GM12878 (cell line): ENCODE results near the gene CDKN1B. TPM values are rescaled to one million over a fixed set of nuclear protein-coding genes. Genes with fewer than 3 reads are reported as not detected.

ENCODE experiments used
- CHD2 ChIP-seq: IDR thresholded peaks from 2 replicates; pipeline ENCODE4 v1.6.1; 2011; ENCODE audit warnings: low read depth, low read length, improper control_type of control experiment, borderline replicate concordance
- EED ChIP-seq: sonication (generic); IDR thresholded peaks from 2 replicates; pipeline ENCODE4 v1.6.1; 2016; ENCODE audit warnings: antibody characterized with exemption, low read depth
- ETV6 ChIP-seq, 2 experiments: fragments of 450-650 bp in 1 of 2; IDR thresholded peaks in 1 of 2; conservative IDR thresholded peaks in 1 of 2; 2 replicates each; pipeline ENCODE4 v1.6.1; 2014; ENCODE audit warnings: antibody characterized with exemption in 1 of 2, borderline replicate concordance in 1 of 2, low read depth in 1 of 2, mild to moderate bottlenecking in 1 of 2, moderate library complexity in 1 of 2
- FOXK2 ChIP-seq: fragments of 450-650 bp; IDR thresholded peaks from 2 replicates; pipeline ENCODE4 v1.6.1; 2017; ENCODE audit warnings: mild to moderate bottlenecking, moderate library complexity
- JUNB ChIP-seq: IDR thresholded peaks from 2 replicates; pipeline ENCODE4 v1.6.1; 2016; ENCODE audit warnings: antibody characterized with exemption, mild to moderate bottlenecking
- KLF5 ChIP-seq: fragments of 450-650 bp; IDR thresholded peaks from 2 replicates; pipeline ENCODE4 v1.6.1; 2014; ENCODE audit warnings: mild to moderate bottlenecking; ENCODE audit not compliant: partially characterized antibody
- MEF2A ChIP-seq: IDR thresholded peaks from 2 replicates; pipeline ENCODE4 v1.6.1; 2011; ENCODE audit warnings: low read depth, mild to moderate bottlenecking, low read length, moderate library complexity; ENCODE audit not compliant: insufficient read depth
- MEF2B ChIP-seq: fragments of 450-650 bp; IDR thresholded peaks from 2 replicates; pipeline ENCODE4 v1.6.1; 2018; ENCODE audit warnings: mild to moderate bottlenecking, moderate library complexity; ENCODE audit not compliant: partially characterized antibody, poor library complexity, severe bottlenecking
- MYC ChIP-seq: IDR thresholded peaks from 2 replicates; pipeline ENCODE4 v1.6.1; 2011; ENCODE audit warnings: mild to moderate bottlenecking, low read length, moderate library complexity, inconsistent platforms; ENCODE audit not compliant: insufficient read depth, insufficient replicate concordance, insufficient read length, severe bottlenecking
- NBN ChIP-seq: fragments of 450-650 bp; IDR thresholded peaks from 2 replicates; pipeline ENCODE4 v1.6.1; 2016
- NFIC ChIP-seq: IDR thresholded peaks from 2 replicates; pipeline ENCODE4 v1.6.1; 2012; ENCODE audit warnings: low read depth, mild to moderate bottlenecking, inconsistent platforms, low read length, moderate library complexity
- PAX5 ChIP-seq: IDR thresholded peaks from 2 replicates; pipeline ENCODE4 v1.6.1; 2011; ENCODE audit warnings: low read depth, low read length, borderline replicate concordance
- POLR2A ChIP-seq: IDR thresholded peaks from 2 replicates; pipeline ENCODE4 v1.6.1; 2011; ENCODE audit warnings: low read depth, mild to moderate bottlenecking, low read length
- POU2F2 ChIP-seq: IDR thresholded peaks from 3 replicates; pipeline ENCODE4 v1.6.1; 2011; ENCODE audit warnings: low read depth, mild to moderate bottlenecking, low read length, borderline replicate concordance
- RCOR1 ChIP-seq: conservative IDR thresholded peaks from 2 replicates; pipeline ENCODE4 v1.6.1; 2012; ENCODE audit warnings: low read depth, low read length, improper control_type of control experiment
- SPI1 ChIP-seq: IDR thresholded peaks from 2 replicates; pipeline ENCODE4 v1.6.1; 2011; ENCODE audit warnings: low read depth, mild to moderate bottlenecking, low read length, moderate library complexity, borderline replicate concordance; ENCODE audit not compliant: insufficient read depth
- TCF12 ChIP-seq: IDR thresholded peaks from 2 replicates; pipeline ENCODE4 v1.6.1; 2011; ENCODE audit warnings: low read depth, mild to moderate bottlenecking, low read length
- WRNIP1 ChIP-seq: IDR thresholded peaks from 2 replicates; pipeline ENCODE4 v1.6.1; 2011; ENCODE audit warnings: low read depth, low read length, improper control_type of control experiment, borderline replicate concordance
- ZBED1 ChIP-seq: IDR thresholded peaks from 2 replicates; pipeline ENCODE4 v1.6.1; 2016; ENCODE audit warnings: borderline replicate concordance
- ZNF207 ChIP-seq: fragments of 450-650 bp; IDR thresholded peaks from 2 replicates; pipeline ENCODE4 v1.6.1; 2014; ENCODE audit warnings: antibody characterized with exemption, mild to moderate bottlenecking, borderline replicate concordance
- ZZZ3 ChIP-seq: IDR thresholded peaks from 2 replicates; pipeline ENCODE4 v1.6.1; 2011; ENCODE audit warnings: low read depth; ENCODE audit not compliant: control insufficient read depth, insufficient read length
- polyA plus RNA-seq, 11 experiments: library from polyadenylated mRNA; depleted of rRNA in 4 of 11; unstranded in 6 of 11; stranded (reverse) in 5 of 11; fragments of >200 nt; fragmentation: Nextera tagmentation in 4 of 11; fragmentation: Illumina TruSeq in 1 of 11; extraction: Ambion mirVana in 4 of 11; extraction: Trizol in 1 of 11; gene quantifications; 1 replicate in 1 of 11; 2 replicates in 10 of 11; pipeline versions ENCODE4 v1.2.1 to v1.2.3, GENCODE V29; 2011 to 2016; ENCODE audit warnings: inconsistent platforms in 2 of 11, missing spikeins in 2 of 11, low read depth in 1 of 11
- total RNA-seq, 4 experiments: library from RNA; depleted of rRNA in 3 of 4; stranded (reverse); fragments of >200 nt in 3 of 4; fragmentation: Illumina TruSeq in 1 of 4; extraction: Trizol in 1 of 4; gene quantifications; 2 replicates each; pipeline versions ENCODE4 v1.2.1 to v1.2.3, GENCODE V29; 2013 to 2021
- TF ChIP-seq, protein P1 (sequence below): IDR thresholded peaks from 2 replicates; pipeline ENCODE4 v1.6.1; 2011; ENCODE audit warnings: borderline replicate concordance, low read depth, mild to moderate bottlenecking, moderate library complexity, low read length; ENCODE audit not compliant: insufficient read depth, poor library complexity, severe bottlenecking
- TF ChIP-seq, protein P2 (sequence below): IDR thresholded peaks from 2 replicates; pipeline ENCODE4 v1.6.1; 2012; ENCODE audit warnings: improper control_type of control experiment, low read depth, low read length; ENCODE audit not compliant: insufficient replicate concordance

The CDKN1B gene
- total and polyA plus RNA-seq, 10 of the 15 experiments (the other 5 are each of a cell fraction or from before 2014, with no cell fraction given), result 4.2 to 39.1 (median 23.1) TPM

DNA sequence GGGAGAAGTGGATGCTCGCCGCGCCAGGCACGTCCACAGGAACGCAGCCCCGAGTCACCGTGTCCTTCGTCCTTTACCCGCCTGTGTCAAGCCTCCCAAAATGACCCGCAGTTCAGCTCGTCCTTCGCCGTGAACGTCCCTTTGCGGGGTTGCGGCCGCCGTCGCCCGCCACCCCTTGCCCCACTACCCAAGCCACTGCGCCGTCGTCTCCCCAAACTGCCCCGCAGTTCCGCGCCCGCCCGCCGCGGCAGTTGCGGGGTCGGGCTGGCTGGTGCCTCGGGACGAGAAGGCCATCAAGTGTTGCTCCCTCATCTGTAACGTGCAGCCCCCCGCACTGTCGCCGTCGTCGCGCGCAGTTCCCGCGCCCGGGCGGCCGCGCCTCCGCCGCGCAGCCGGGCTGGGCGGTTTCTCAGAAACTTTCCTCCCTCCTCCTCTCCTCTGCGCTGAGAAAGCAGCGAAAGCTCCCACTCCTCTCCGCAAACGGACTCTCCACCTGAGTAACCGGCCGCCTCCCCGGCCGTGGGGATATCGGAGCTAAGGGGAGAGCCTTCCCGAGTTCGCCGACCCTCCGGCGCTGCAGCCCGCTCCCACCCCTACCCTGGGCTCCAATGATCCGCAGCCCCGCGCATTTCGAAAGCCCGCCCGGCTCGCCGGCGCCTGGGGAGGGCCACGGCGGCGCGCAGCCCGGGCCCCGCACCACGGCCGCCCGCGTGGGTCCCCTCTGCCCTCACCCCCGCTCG lies 6.7 kb downstream of the CDKN1B start (continued):
- no peak for TF ChIP-seq MYC
- TF ChIP-seq MEF2A, result no peak
- TF ChIP-seq, protein P1, sequence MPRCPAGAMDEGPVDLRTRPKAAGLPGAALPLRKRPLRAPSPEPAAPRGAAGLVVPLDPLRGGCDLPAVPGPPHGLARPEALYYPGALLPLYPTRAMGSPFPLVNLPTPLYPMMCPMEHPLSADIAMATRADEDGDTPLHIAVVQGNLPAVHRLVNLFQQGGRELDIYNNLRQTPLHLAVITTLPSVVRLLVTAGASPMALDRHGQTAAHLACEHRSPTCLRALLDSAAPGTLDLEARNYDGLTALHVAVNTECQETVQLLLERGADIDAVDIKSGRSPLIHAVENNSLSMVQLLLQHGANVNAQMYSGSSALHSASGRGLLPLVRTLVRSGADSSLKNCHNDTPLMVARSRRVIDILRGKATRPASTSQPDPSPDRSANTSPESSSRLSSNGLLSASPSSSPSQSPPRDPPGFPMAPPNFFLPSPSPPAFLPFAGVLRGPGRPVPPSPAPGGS, result no peak
- no peak for TF ChIP-seq RCOR1
- TF ChIP-seq CHD2, result no peak
- no peak for TF ChIP-seq EED
- TF ChIP-seq JUNB, result no peak
- TF ChIP-seq FOXK2, result no peak
- TF ChIP-seq NFIC, result no peak
- no peak for TF ChIP-seq ZNF207
- TF ChIP-seq KLF5, result no peak
- TF ChIP-seq TCF12, result no peak
- no peak for TF ChIP-seq MEF2B
- no peak for TF ChIP-seq SPI1
- TF ChIP-seq ZZZ3, result no peak
- peak; percentile 80 for TF ChIP-seq POLR2A
- TF ChIP-seq, protein P2, sequence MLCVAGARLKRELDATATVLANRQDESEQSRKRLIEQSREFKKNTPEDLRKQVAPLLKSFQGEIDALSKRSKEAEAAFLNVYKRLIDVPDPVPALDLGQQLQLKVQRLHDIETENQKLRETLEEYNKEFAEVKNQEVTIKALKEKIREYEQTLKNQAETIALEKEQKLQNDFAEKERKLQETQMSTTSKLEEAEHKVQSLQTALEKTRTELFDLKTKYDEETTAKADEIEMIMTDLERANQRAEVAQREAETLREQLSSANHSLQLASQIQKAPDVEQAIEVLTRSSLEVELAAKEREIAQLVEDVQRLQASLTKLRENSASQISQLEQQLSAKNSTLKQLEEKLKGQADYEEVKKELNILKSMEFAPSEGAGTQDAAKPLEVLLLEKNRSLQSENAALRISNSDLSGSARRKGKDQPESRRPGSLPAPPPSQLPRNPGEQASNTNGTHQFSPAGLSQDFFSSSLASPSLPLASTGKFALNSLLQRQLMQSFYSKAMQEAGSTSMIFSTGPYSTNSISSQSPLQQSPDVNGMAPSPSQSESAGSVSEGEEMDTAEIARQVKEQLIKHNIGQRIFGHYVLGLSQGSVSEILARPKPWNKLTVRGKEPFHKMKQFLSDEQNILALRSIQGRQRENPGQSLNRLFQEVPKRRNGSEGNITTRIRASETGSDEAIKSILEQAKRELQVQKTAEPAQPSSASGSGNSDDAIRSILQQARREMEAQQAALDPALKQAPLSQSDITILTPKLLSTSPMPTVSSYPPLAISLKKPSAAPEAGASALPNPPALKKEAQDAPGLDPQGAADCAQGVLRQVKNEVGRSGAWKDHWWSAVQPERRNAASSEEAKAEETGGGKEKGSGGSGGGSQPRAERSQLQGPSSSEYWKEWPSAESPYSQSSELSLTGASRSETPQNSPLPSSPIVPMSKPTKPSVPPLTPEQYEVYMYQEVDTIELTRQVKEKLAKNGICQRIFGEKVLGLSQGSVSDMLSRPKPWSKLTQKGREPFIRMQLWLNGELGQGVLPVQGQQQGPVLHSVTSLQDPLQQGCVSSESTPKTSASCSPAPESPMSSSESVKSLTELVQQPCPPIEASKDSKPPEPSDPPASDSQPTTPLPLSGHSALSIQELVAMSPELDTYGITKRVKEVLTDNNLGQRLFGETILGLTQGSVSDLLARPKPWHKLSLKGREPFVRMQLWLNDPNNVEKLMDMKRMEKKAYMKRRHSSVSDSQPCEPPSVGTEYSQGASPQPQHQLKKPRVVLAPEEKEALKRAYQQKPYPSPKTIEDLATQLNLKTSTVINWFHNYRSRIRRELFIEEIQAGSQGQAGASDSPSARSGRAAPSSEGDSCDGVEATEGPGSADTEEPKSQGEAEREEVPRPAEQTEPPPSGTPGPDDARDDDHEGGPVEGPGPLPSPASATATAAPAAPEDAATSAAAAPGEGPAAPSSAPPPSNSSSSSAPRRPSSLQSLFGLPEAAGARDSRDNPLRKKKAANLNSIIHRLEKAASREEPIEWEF, result no peak
- 0 out of 3 replicates have a peak, but pooled peaks have one; percentile 25 for TF ChIP-seq POU2F2
- TF ChIP-seq WRNIP1, result 0 out of 2 replicates have a peak, but pooled peaks have one; percentile 49
- TF ChIP-seq PAX5, result no peak
- no peak for TF ChIP-seq ETV6 (conservative IDR thresholded peaks at IDR 0.05 in 1 of 2, IDR thresholded peaks at IDR 0.05 in 1 of 2; ENCODE audit: borderline replicate concordance in 1 of 2, low read depth in 1 of 2)
- no peak for TF ChIP-seq NBN
- no peak for TF ChIP-seq ZBED1
